GM11168 (cell line): ENCODE data around the gene TCHH.

Experiments
- in situ Hi-C: fragments of 300-500 bp; cut with MboI; formaldehyde crosslinking; loops from one replicate; pipeline ENCODE4 v1.12.0; 2022; ENCODE audit warnings: low sequenced_read_pairs; ENCODE audit not compliant: unreplicated experiment

TCHH gene

GRCh38 chr1:152072311-152072710 lies 42.9 kb downstream of the TCHH start:
- in situ Hi-C loops: loop anchor here (25.0 kb wide), 1 partner anchor 390 kb away; no protein-coding TSS in a partner anchor

- in situ Hi-C loops: loop anchor here (25.0 kb wide), 1 partner anchor 391 kb away; no protein-coding TSS in a partner anchor
Measured at GRCh38 chr1:152071123-152071522, 44.1 kb downstream of the TCHH start.

- in situ Hi-C loops: loop anchor here (25.0 kb wide), 1 partner anchor 394 kb away; no protein-coding TSS in a partner anchor
Measured at GRCh38 chr1:152067929-152068328, 47.3 kb downstream of the TCHH start.

- in situ Hi-C loops: loop anchor here (25.0 kb wide), 1 partner anchor 395 kb away; no protein-coding TSS in a partner anchor
Measured at GRCh38 chr1:152067150-152067549, 48.1 kb downstream of the TCHH start.

GRCh38 chr1:152061952-152062351 lies 53.3 kb downstream of the TCHH start:
- in situ Hi-C loops: loop anchor here (25.0 kb wide), 1 partner anchor 400 kb away; no protein-coding TSS in a partner anchor
